EH (cell line): ENCODE data around the gene UPK1A.
"Not testable (repeated sequence)": the region's sequence is repeated elsewhere in the genome, so short reads cannot be mapped to it uniquely, and the experiment has no call there.

Experiments used
- DNase-seq: peaks from one replicate; pipeline ENCODE4 v3.0.0-alpha.2; 2015; ENCODE audit warnings: low read depth

Gene UPK1A

DNA sequence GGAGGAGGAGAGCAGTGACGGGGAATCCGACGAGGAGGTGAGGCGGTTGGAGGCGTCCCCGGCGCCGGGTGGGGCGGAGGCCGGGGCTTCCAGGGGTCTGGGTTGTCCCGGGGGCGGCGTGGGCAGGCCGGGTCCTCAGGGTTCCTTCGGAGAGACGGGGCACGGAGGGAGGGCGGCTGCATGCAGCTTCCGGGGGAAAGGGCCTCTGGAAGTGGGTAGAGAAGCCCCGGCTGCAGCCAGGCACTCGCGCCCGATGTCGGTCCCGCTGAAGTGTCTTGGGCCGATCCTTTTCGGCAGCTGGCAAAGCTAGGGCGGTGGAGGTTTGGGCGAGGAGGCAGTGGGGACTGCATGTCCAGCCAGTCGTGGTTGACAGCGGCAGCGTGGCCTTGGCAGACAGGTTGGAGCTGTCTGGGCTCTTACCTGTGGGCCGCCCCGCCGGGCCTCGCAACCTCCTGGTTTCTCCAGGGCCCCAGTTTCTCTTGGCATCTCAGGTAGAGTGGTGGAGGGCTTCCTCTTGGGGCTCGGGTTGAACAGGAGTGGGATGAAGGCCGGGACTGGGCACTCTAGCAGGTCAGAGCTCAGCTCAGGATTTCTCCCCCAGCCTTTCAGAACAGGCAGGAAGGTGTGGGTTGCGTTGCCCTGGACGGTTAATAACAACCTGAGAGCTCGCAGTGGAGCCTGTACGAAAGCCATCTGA lies 52.2 kb downstream of the UPK1A start:
- DNase-seq, result peak; percentile 47

- no peak for DNase-seq
Measured at GRCh38 chr19:35719402-35720162, 53.3 kb downstream of the UPK1A start.

DNA sequence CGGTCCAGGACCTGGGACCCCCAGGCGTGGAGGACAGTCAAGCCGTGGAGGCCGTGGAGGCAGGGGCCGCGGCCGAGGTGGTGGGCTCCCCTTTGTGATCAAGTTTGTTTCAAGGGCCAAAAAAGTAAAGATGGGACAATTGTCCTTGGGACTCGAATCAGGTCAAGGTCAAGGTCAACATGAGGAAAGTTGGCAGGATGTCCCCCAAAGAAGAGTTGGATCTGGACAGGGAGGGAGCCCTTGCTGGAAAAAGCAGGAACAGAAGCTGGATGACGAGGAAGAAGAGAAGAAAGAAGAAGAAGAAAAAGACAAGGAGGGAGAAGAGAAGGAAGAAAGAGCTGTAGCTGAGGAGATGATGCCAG lies 53.8 kb downstream of the UPK1A start:
- no peak for DNase-seq

- DNase-seq, result no peak
Measured at GRCh38 chr19:35720648-35721047, 54.3 kb downstream of the UPK1A start.

DNA sequence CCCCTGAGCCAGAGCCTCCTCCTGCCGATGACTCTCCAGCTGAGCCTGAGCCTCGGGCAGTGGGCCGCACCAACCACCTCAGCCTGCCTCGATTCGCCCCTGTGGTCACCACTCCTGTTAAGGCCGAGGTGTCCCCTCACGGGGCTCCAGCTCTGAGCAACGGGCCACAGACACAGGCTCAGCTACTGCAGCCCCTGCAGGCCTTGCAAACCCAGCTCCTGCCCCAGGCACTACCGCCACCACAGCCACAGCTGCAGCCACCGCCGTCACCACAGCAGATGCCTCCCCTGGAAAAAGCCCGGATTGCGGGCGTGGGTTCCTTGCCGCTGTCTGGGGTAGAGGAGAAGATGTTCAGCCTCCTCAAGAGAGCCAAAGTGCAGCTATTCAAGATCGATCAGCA lies 55.1 kb downstream of the UPK1A start:
- no peak for DNase-seq

GRCh38 chr19:35722461-35722860 lies 56.1 kb downstream of the UPK1A start:
- no peak for DNase-seq

GRCh38 chr19:35722897-35723296 lies 56.6 kb downstream of the UPK1A start:
- no peak for DNase-seq

- DNase-seq, result no peak
Measured at GRCh38 chr19:35723671-35724070, 57.4 kb downstream of the UPK1A start.

DNA sequence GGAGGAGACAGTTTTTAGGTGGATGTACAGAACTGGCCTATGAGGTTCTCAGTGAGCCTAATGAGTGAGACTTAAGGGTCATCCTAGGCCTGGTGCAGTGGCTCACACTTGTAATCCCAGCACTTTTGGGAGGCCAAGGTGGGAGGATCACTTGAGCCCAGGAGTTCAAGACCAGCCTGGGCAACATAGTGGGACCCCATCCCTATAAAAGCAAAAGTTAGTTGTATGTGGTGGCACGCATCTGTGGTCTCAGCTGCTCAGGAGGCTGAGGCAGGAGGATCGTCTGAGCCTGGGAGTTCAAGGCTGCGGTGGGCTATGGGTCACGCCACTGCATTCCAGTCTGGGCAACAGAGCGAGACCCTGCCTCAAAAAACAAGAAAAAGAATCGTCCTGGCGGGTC lies 57.8 kb downstream of the UPK1A start:
- not testable (repeated sequence) for DNase-seq

- no peak for DNase-seq
Measured at GRCh38 chr19:35724560-35724959, 58.2 kb downstream of the UPK1A start.

DNA sequence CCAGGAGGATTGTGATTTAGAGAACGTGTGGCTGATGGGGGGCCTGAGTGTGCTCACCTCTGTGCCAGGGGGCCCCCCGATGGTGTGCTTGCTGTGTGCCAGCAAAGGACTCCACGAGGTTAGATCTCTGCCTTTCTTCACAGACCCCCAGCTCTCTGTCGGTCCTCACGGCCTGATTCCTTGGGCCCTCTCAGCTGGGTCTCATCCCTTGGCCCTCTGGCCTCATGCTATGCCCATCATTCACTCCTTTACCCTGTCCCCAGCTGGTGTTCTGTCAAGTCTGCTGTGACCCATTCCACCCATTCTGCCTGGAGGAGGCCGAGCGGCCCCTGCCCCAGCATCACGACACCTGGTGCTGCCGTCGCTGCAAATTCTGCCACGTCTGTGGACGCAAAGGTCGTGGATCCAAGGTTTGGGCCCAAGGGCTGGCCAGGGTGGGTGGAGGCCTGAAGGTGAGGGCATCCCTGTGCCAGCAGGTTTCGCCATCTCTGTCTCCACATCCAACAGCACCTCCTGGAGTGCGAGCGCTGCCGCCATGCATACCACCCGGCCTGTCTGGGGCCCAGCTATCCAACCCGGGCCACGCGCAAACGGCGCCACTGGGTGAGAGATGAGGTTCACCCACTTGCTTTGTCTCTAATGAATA lies 59.0 kb downstream of the UPK1A start:
- DNase-seq, result no peak

DNA sequence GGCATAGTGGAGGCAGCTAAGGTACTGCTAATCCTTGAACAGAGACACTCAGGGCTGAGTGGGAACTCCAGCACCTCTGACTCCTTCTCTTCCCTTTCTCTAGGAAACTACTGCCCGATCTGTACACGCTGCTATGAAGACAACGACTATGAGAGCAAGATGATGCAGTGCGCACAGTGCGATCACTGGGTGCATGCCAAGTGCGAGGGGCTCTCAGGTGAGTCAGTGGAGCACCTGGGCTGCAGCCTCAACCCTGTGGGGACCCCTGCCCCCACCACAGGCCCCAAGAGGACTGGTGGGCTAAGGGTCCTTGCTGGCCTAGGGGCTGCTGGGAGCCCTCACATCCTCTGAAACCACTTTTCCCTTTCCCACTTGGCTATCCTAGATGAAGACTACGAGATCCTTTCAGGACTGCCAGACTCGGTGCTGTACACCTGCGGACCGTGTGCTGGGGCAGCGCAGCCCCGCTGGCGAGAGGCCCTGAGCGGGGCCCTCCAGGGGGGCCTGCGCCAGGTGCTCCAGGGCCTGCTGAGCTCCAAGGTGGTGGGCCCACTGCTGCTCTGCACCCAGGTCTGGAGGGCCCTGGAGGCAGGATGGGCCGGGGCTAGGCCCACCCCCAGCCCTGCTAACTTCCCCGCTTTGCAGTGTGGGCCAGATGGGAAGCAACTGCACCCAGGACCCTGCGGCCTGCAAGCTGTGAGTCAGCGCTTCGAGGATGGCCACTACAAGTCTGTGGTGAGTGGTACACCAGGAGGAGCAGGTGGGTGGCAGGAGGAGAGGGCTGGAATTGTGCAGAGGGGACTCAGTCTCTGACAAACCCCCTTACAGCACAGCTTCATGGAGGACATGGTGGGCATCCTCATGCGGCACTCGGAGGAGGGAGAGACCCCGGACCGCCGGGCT lies 61.0 kb downstream of the UPK1A start:
- no peak for DNase-seq
